H1 (cell line): ENCODE data around the gene EPX. TPM values are rescaled to one million over a fixed set of nuclear protein-coding genes. Genes with fewer than 3 reads are reported as not detected.
A peak's percentile ranks its signal among the peaks of the same experiment; 100 is the strongest.

ENCODE experiments used
- ASH2L ChIP-seq: fragments of 200-600, 300-600 bp; sonication (generic); IDR thresholded peaks from one replicate; pipeline ENCODE4 v1.7.1; 2017; ENCODE audit warnings: low read length
- CHD1 ChIP-seq: IDR thresholded peaks from 2 replicates; pipeline ENCODE4 v1.6.1; 2012; ENCODE audit warnings: low read depth, low read length, improper control_type of control experiment
- EGR1 ChIP-seq: IDR thresholded peaks from 2 replicates; pipeline ENCODE4 v1.6.1; 2011; ENCODE audit warnings: low read depth, low read length, borderline replicate concordance
- KDM1A ChIP-seq: fragments of 200-600, 300-600 bp; sonication (generic); IDR thresholded peaks from 2 replicates; pipeline ENCODE4 v1.7.1; 2016; ENCODE audit warnings: mild to moderate bottlenecking, low read length, borderline replicate concordance
- KDM4A ChIP-seq: IDR thresholded peaks from one replicate; pipeline ENCODE4 v1.7.1; 2012; ENCODE audit warnings: low read depth, mild to moderate bottlenecking, moderate library complexity, low read length, inconsistent platforms; ENCODE audit not compliant: severe bottlenecking
- NRF1 ChIP-seq: IDR thresholded peaks from 2 replicates; pipeline ENCODE4 v1.6.1; 2011; ENCODE audit warnings: mild to moderate bottlenecking, low read depth, low read length, improper control_type of control experiment
- PHF8 ChIP-seq: fragments of 200-600 bp; sonication (generic); conservative IDR thresholded peaks from 2 replicates; pipeline ENCODE4 v1.7.1; 2012; ENCODE audit warnings: low read depth, mild to moderate bottlenecking, inconsistent platforms, low read length, moderate library complexity
- POLR2AphosphoS5 ChIP-seq: IDR thresholded peaks from 2 replicates; pipeline ENCODE4 v1.6.1; 2011; ENCODE audit warnings: low read depth, low read length
- RFX5 ChIP-seq: IDR thresholded peaks from 2 replicates; pipeline ENCODE4 v1.6.1; 2011; ENCODE audit warnings: low read depth, low read length, improper control_type of control experiment, borderline replicate concordance
- RXRA ChIP-seq: IDR thresholded peaks from 2 replicates; pipeline ENCODE4 v1.6.1; 2011; ENCODE audit warnings: low read depth, mild to moderate bottlenecking, low read length, moderate library complexity; ENCODE audit not compliant: insufficient read depth
- SIN3A ChIP-seq, 2 experiments: IDR thresholded peaks in 1 of 2; conservative IDR thresholded peaks in 1 of 2; 2 replicates each; pipeline ENCODE4 v1.6.1; 2011 to 2012; ENCODE audit warnings: low read length in 2 of 2, improper control_type of control experiment in 1 of 2, low read depth in 1 of 2, mild to moderate bottlenecking in 1 of 2
- SIRT6 ChIP-seq: IDR thresholded peaks from one replicate; pipeline ENCODE4 v1.7.1; 2012; ENCODE audit warnings: low read length, inconsistent platforms
- SIX5 ChIP-seq: IDR thresholded peaks from 2 replicates; pipeline ENCODE4 v1.6.1; 2011; ENCODE audit warnings: mild to moderate bottlenecking, low read depth, low read length
- SP4 ChIP-seq: IDR thresholded peaks from 2 replicates; pipeline ENCODE4 v1.6.1; 2012; ENCODE audit warnings: low read length, inconsistent platforms
- SUZ12 ChIP-seq: fragments of 200-600 bp; sonication (generic); IDR thresholded peaks from 2 replicates; pipeline ENCODE4 v1.6.1; 2012; ENCODE audit warnings: mild to moderate bottlenecking, inconsistent platforms, low read length, moderate library complexity, mixed read lengths
- TBP ChIP-seq: IDR thresholded peaks from 2 replicates; pipeline ENCODE4 v1.6.1; 2011; ENCODE audit warnings: low read depth, low read length, improper control_type of control experiment
- ZNF274 ChIP-seq: IDR thresholded peaks from 2 replicates; pipeline ENCODE4 v1.7.0; 2012; ENCODE audit warnings: low read length, borderline replicate concordance; ENCODE audit errors: extremely low read depth
- polyA plus RNA-seq, 7 experiments: library from polyadenylated mRNA; depleted of rRNA in 3 of 7; stranded (reverse) in 5 of 7; unstranded in 2 of 7; fragments of >200 nt in 5 of 7; fragments of 200-250 nt in 2 of 7; gene quantifications; 1 replicate in 5 of 7; 2 replicates in 1 of 7; 4 replicates in 1 of 7; pipeline versions ENCODE4 v1.2.1 to v1.2.3, GENCODE V29; 2011 to 2013; ENCODE audit warnings: missing spikeins in 2 of 7, mixed read lengths in 2 of 7
- total RNA-seq: library from RNA; stranded (reverse); fragmentation: NEBNext Ultra II Directional; extraction: Animal tissue kit (Norgen Biotek cat#: 25700); gene quantifications from 2 replicates; pipeline ENCODE4 v1.2.1, GENCODE V29; 2021
- TF ChIP-seq, protein P1 (sequence below): IDR thresholded peaks from 2 replicates; pipeline ENCODE4 v1.6.1; 2011; ENCODE audit warnings: low read depth, mild to moderate bottlenecking, low read length; ENCODE audit not compliant: insufficient read depth
- TF ChIP-seq, protein P2 (sequence below): IDR thresholded peaks from 2 replicates; pipeline ENCODE4 v1.6.1; 2011; ENCODE audit warnings: low read length, improper control_type of control experiment
- TF ChIP-seq, protein P3 (sequence below), 3 experiments: IDR thresholded peaks; 1 replicate in 2 of 3; 2 replicates in 1 of 3; pipeline versions ENCODE4 v1.5.1 to v1.6.1; 2011; ENCODE audit warnings: low read length in 3 of 3, mild to moderate bottlenecking in 3 of 3, inconsistent platforms in 2 of 3, low read depth in 1 of 3, moderate library complexity in 1 of 3; ENCODE audit not compliant: insufficient read depth in 1 of 3; ENCODE audit errors: control extremely low read depth in 1 of 3

Gene EPX
- total and polyA plus RNA-seq, 2 of the 8 experiments (the other 6 are each of a cell fraction or from before 2014, with no cell fraction given) = not detected

DNA sequence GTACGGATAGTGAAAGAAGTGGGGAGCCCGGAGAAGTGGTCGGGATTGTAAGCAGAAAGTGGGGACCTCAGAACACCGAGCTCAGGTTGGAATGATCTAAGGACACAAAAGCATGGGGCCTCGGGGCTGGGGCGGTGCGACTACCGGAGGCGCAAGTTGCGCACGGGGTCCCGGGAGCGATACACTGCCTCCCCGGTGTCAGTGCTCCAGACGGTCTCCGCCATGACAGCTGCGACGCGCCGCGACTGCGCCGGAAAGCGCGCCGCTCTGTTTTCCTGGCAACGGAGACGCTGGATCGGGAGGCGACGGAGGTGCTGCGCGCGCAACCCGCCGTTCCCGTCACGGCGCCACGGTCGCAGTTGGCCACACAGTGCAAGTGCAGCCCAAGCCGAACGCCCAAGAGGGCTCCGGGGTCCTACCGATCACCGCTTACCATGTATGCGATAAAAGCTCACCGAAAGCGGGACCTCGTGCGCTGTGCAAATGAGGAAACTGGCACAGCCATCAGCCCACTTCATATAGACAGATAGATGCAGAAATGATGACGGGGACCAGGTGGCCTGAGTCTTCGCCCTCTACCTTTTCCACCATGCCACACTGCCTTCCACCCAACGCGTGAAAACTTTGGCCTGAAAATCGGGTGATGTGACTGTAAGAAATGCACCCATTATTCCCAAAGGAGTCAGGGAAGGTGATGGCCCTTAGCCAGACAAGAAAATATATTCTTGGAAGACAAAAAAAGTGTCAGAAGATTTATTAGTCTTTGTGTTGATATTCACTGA, 26.7 kb downstream of the EPX start, which contains the start of gene MKS1 (continued):
- peak; percentile 40; the same call in 1 of the 2 replicates for TF ChIP-seq NRF1
- TF ChIP-seq, protein P1, sequence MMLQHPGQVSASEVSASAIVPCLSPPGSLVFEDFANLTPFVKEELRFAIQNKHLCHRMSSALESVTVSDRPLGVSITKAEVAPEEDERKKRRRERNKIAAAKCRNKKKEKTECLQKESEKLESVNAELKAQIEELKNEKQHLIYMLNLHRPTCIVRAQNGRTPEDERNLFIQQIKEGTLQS = peak; percentile 76
- TF ChIP-seq TBP = peak; percentile 62
- TF ChIP-seq SIX5 = no peak
- no peak for TF ChIP-seq EGR1
- TF ChIP-seq ASH2L = no peak
- TF ChIP-seq RFX5 = no peak
- TF ChIP-seq SUZ12 = no peak
- TF ChIP-seq SIRT6 = no peak
- no peak for TF ChIP-seq KDM1A
- peak; percentile 79; the same call in 1 of the 2 replicates for TF ChIP-seq POLR2AphosphoS5
- TF ChIP-seq, protein P2, sequence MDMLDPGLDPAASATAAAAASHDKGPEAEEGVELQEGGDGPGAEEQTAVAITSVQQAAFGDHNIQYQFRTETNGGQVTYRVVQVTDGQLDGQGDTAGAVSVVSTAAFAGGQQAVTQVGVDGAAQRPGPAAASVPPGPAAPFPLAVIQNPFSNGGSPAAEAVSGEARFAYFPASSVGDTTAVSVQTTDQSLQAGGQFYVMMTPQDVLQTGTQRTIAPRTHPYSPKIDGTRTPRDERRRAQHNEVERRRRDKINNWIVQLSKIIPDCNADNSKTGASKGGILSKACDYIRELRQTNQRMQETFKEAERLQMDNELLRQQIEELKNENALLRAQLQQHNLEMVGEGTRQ = no peak
- TF ChIP-seq CHD1 = no peak
- TF ChIP-seq, protein P3, sequence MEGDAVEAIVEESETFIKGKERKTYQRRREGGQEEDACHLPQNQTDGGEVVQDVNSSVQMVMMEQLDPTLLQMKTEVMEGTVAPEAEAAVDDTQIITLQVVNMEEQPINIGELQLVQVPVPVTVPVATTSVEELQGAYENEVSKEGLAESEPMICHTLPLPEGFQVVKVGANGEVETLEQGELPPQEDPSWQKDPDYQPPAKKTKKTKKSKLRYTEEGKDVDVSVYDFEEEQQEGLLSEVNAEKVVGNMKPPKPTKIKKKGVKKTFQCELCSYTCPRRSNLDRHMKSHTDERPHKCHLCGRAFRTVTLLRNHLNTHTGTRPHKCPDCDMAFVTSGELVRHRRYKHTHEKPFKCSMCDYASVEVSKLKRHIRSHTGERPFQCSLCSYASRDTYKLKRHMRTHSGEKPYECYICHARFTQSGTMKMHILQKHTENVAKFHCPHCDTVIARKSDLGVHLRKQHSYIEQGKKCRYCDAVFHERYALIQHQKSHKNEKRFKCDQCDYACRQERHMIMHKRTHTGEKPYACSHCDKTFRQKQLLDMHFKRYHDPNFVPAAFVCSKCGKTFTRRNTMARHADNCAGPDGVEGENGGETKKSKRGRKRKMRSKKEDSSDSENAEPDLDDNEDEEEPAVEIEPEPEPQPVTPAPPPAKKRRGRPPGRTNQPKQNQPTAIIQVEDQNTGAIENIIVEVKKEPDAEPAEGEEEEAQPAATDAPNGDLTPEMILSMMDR (IDR thresholded peaks at IDR 0.05; ENCODE audit: control extremely low read depth in 1 of 3, insufficient read depth in 1 of 3, low read depth in 1 of 3, low read length in 3 of 3) = peak; percentile 59 to 78 (median 73)
- TF ChIP-seq PHF8 = peak; percentile 72
- TF ChIP-seq SP4 = no peak
- TF ChIP-seq SIN3A (conservative IDR thresholded peaks at IDR 0.05 in 1 of 2, IDR thresholded peaks at IDR 0.05 in 1 of 2; ENCODE audit: low read depth in 1 of 2, low read length in 2 of 2) = peak; percentile 84 to 98; a peak in 3 of 4 replicates
- no peak for TF ChIP-seq ZNF274
- TF ChIP-seq KDM4A = peak; percentile 85
- no peak for TF ChIP-seq RXRA
